Motor neuron (in vitro differentiated cells): ENCODE measurements around the gene VPS8. TPM values are rescaled to one million over a fixed set of nuclear protein-coding genes. Genes with fewer than 3 reads are reported as not detected.
"Not testable (repeated sequence)": the region's sequence is repeated elsewhere in the genome, so short reads cannot be mapped to it uniquely, and the experiment has no call there.

Experiments
- ATAC-seq, 8 experiments: fragments of 200-7000 bp; cut with Tn5 transposase; replicated peaks in 6 of 8; 2 replicates each; pipeline ENCODE4 v1.8.0; 2021; ENCODE audit warnings: mild to moderate bottlenecking in 8 of 8, moderate library complexity in 8 of 8
- H3K27ac ChIP-seq, 2 donors: fragments of 250-450 bp; sonication (Bioruptor Pico); 2 replicates each; pipeline ENCODE4 v1.9.0; 2021; ENCODE audit warnings: antibody characterized with exemption in 2 of 2, mild to moderate bottlenecking in 2 of 2, moderate library complexity in 1 of 2
- H3K4me1 ChIP-seq, 2 donors: fragments of 250-450 bp; sonication (Bioruptor Pico); replicated peaks in 1 of 2; 2 replicates each; pipeline ENCODE4 v1.6.1; 2021; ENCODE audit warnings: antibody characterized with exemption in 2 of 2, mild to moderate bottlenecking in 2 of 2, moderate library complexity in 1 of 2
- H3K4me3 ChIP-seq, 5 donors: fragments of 250-450 bp; sonication (Bioruptor Pico); 2 replicates each; pipeline ENCODE4 v1.9.0; 2021; ENCODE audit warnings: antibody characterized with exemption in 5 of 5, mild to moderate bottlenecking in 5 of 5, moderate library complexity in 4 of 5
- WGBS, 10 experiments: fragments of 450-650 bp; shearing (Covaris generic); methylation state at CpG; one replicate each; pipeline ENCODE4 v1.0.0; 2022; 5-methylcytosine and 5-hydroxymethylcytosine counted together
- in situ Hi-C, 9 experiments: fragments of 400-800 bp; cut with MboI; loops; one replicate each; pipeline ENCODE4 v1.15.0; 2021; ENCODE audit warnings: low sequenced_read_pairs in 9 of 9, low pct_unique_long_range_greater_than_20kb in 2 of 9; ENCODE audit not compliant: unreplicated experiment in 9 of 9
- total RNA-seq, 8 experiments: library from RNA; unstranded; fragments of 300-600 nt; gene quantifications; 2 replicates each; pipeline versions ENCODE4 v1.2.3 to v1.2.4, GENCODE V29; 2022

The VPS8 gene
- total RNA-seq, 8 experiments from 2014 or later, result 32.0 to 86.0 (median 56.7) TPM

GRCh38 chr3:184954251-184954650, 142.3 kb downstream of the VPS8 start:
- H3K4me1 ChIP-seq, result no peaks in the 10 kb centered on the region
- in situ Hi-C loops, result no loop called here
- H3K4me3 ChIP-seq, result no peak overlapping the region
- no peak for ATAC-seq
- WGBS, 10 experiments, result 70 to 100% (median 100%) methylated on average over 1 to 3 of the region's 3 CpGs; no CpG with 5 or more reads in 4 of the 10 experiments
- H3K27ac ChIP-seq, result no peak overlapping the region

- H3K27ac ChIP-seq, ATAC-seq, H3K4me1 ChIP-seq, H3K4me3 ChIP-seq, in situ Hi-C loops: not testable (repeated sequence)
- WGBS, 10 experiments, result 83 to 100% (median 100%) methylated on average over 1 to 3 of the region's 8 CpGs; no CpG with 5 or more reads in 5 of the 10 experiments
Observed at GRCh38 chr3:184954851-184955250, 142.9 kb downstream of the VPS8 start.

DNA sequence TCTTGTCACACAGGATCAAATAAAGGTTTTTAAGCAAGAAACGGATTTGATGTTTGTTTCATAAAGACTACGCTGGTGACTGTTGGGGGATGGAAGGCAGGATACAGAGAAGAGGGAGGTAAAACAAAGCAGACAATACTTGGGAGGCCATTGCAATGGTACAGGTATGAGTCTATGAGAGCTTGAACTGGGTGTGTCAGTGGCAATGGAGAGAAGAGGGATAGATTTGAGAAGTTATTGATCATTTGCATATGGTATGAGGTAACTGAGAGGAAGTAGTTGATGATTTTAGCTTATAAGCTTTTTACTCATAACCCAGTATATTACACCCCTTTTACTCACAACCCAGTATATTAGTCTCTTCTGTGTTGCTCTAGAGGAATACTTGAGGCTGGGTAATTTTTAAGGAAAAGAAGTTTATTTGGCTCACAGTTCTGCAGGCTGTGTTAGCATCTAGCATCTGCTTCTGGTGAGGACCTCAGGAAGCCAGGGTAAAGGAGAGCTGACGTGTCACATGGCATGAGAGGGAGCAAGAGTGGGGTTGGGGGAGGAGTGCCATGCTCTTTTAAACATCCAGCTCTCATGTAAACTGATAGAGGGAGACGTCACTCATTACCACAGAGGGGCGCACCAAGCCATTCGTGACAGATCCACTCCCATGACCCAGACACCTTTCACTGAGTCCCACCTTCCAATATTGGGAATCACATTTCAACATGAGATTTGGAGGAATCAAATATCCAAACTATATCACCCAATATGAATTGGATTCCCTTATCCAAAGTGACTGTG, 153.9 kb downstream of the VPS8 start:
- ATAC-seq, result no peak
- Histone ChIP-seq H3K27ac (no peak overlapping the region), H3K4me3 (no peak overlapping the region), H3K4me1 (no peaks in the 10 kb centered on the region)
- 88 to 100% (median 100%) methylated on average over 1 to 6 of the region's 6 CpGs; no CpG with 5 or more reads in 1 of the 10 experiments for WGBS, 10 experiments
- in situ Hi-C loops, result no loop called here

- Histone ChIP-seq H3K4me3 (no peak overlapping the region), H3K27ac (no peak overlapping the region), H3K4me1 (no peaks in the 10 kb centered on the region)
- 0 to 94% (median 83%) methylated on average over 1 of the region's 1 CpG; no CpG with 5 or more reads in 3 of the 10 experiments for WGBS, 10 experiments
- in situ Hi-C loops, result no loop called here
- ATAC-seq, result no peak
Observed at GRCh38 chr3:184968115-184968514, 156.1 kb downstream of the VPS8 start.

DNA sequence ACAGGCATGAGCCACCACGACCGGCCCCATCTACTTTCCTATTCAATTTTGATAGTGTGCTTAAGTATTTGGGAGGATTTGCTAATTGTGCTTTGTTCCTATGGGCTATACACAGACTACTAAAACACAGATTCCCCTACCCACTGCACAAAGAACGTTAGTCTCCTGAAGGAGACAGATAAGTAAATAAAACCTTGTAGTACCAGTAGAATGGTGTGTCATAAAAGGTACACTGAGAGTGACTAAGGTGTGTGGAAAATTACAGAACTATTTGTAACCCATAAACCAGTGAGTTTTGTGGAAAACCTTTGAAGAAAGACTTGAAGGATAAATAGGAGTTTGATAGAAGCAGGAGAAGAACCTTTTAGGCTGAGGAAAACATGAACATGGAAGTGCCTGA, 158.2 kb downstream of the VPS8 start:
- in situ Hi-C loops, result no loop called here
- Histone ChIP-seq H3K4me3 (no peak overlapping the region), H3K4me1 (no peaks in the 10 kb centered on the region), H3K27ac (no peak overlapping the region)
- ATAC-seq, result no peak
- 20 to 80% (median 78%) methylated on average over 1 of the region's 3 CpGs; no CpG with 5 or more reads in 6 of the 10 experiments for WGBS, 10 experiments

- H3K4me1 ChIP-seq, result no peaks in the 10 kb centered on the region
- WGBS, 10 experiments, result 0 to 100% (median 86%) methylated on average over 1 of the region's 1 CpG; no CpG with 5 or more reads in 1 of the 10 experiments
- H3K27ac ChIP-seq, result no peak overlapping the region
- no peak overlapping the region for H3K4me3 ChIP-seq
- ATAC-seq, result peak in 1 of 8 experiments; percentile 22
- in situ Hi-C loops, result no loop called here
Observed at GRCh38 chr3:184977796-184978195, 165.8 kb downstream of the VPS8 start.

DNA sequence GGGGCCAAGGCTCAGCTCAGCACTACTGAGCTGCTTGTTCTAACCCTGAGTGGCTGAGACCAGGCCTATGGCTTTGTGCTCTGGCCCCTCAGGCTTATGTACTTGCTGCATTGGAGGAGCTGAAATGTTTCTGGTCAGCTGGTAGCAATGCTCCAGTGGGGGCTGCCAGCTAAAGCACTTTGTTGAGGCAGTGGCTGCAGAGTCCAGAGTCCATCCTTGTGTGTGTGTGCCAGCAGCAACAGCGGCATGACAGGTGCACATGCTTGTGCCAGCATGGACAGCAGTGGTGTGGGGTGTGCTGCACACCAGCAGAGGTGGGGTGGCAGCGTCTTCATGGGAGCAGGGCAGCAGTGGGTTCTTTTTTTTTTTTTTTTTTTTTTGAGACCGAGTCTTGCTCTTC, 169.1 kb downstream of the VPS8 start:
- Histone ChIP-seq H3K4me1 (no peaks in the 10 kb centered on the region), H3K27ac (no peak overlapping the region), H3K4me3 (no peak overlapping the region)
- no peak for ATAC-seq
- WGBS, 10 experiments, result 94% methylated on average over 2 of the region's 3 CpGs; no CpG with 5 or more reads in 9 of the 10 experiments
- in situ Hi-C loops, result no loop called here

GRCh38 chr3:184982076-184982475, 170.1 kb downstream of the VPS8 start:
- Histone ChIP-seq H3K4me1 (no peaks in the 10 kb centered on the region), H3K4me3 (no peak overlapping the region), H3K27ac (no peak overlapping the region)
- in situ Hi-C loops, result no loop called here
- ATAC-seq, result no peak
- WGBS, 10 experiments, result 70 to 95% (median 85%) methylated on average over 1 to 3 of the region's 3 CpGs

GRCh38 chr3:184985586-184985985, 173.6 kb downstream of the VPS8 start:
- no peak overlapping the region for H3K27ac ChIP-seq
- no peak overlapping the region for H3K4me3 ChIP-seq
- WGBS, 10 experiments, result 86 to 98% (median 95%) methylated on average over 2 to 5 of the region's 5 CpGs
- ATAC-seq, result no peak
- H3K4me1 ChIP-seq, result no peaks in the 10 kb centered on the region
- in situ Hi-C loops, result no loop called here

GRCh38 chr3:184986366-184986889, 174.5 kb downstream of the VPS8 start:
- in situ Hi-C loops, result no loop called here
- Histone ChIP-seq H3K4me3 (no peak overlapping the region), H3K4me1 (no peaks in the 10 kb centered on the region), H3K27ac (no peak overlapping the region)
- ATAC-seq, result peak in 1 of 8 experiments; percentile 17
- WGBS, 10 experiments, result 86 to 100% (median 100%) methylated on average over 1 to 3 of the region's 3 CpGs; no CpG with 5 or more reads in 3 of the 10 experiments

DNA sequence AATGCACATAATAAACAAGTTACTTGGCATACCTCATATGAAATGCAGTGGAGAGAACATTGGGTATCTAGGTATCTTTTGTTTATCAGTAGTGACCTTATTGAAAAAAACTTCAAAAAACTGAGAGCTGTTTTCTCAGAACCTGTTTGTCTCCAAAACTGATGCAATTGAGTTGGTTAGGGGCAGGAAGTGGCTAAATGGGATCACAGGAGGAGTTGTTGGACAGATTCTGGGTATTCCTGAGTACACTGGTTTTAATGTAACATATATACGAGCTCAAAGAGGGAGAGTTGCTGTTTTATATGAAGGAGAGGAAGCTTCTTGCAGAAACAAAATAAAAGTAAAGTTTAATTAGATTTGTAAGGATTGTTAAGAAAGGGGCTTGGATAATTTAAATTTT, 181.4 kb downstream of the VPS8 start:
- no peak for ATAC-seq
- Histone ChIP-seq H3K27ac (no peak overlapping the region), H3K4me1 (no peaks in the 10 kb centered on the region), H3K4me3 (no peak overlapping the region)
- in situ Hi-C loops, result no loop called here
- 90 to 100% (median 100%) methylated on average over 1 of the region's 1 CpG; no CpG with 5 or more reads in 2 of the 10 experiments for WGBS, 10 experiments

GRCh38 chr3:185003876-185004275, 191.9 kb downstream of the VPS8 start:
- H3K4me3 ChIP-seq, in situ Hi-C loops, ATAC-seq, H3K27ac ChIP-seq, H3K4me1 ChIP-seq: not testable (repeated sequence)
- WGBS, 10 experiments, result no CpG with 5 or more reads among the region's 28 CpGs

GRCh38 chr3:185009650-185010049, 197.7 kb downstream of the VPS8 start:
- in situ Hi-C loops, result no loop called here
- no peak for ATAC-seq
- Histone ChIP-seq H3K4me3 (no peak overlapping the region), H3K4me1 (no peaks in the 10 kb centered on the region), H3K27ac (no peak overlapping the region)
- WGBS, 10 experiments, result 88 to 100% (median 97%) methylated on average over 1 to 3 of the region's 3 CpGs; no CpG with 5 or more reads in 1 of the 10 experiments
